Measurements from ENCODE around the gene TNS1. TPM values are rescaled to one million over a fixed set of nuclear protein-coding genes. Genes with fewer than 3 reads are reported as not detected.

Gene TNS1
- total RNA-seq, 1 experiment from 2014 or later = 6.2 TPM

DNA sequence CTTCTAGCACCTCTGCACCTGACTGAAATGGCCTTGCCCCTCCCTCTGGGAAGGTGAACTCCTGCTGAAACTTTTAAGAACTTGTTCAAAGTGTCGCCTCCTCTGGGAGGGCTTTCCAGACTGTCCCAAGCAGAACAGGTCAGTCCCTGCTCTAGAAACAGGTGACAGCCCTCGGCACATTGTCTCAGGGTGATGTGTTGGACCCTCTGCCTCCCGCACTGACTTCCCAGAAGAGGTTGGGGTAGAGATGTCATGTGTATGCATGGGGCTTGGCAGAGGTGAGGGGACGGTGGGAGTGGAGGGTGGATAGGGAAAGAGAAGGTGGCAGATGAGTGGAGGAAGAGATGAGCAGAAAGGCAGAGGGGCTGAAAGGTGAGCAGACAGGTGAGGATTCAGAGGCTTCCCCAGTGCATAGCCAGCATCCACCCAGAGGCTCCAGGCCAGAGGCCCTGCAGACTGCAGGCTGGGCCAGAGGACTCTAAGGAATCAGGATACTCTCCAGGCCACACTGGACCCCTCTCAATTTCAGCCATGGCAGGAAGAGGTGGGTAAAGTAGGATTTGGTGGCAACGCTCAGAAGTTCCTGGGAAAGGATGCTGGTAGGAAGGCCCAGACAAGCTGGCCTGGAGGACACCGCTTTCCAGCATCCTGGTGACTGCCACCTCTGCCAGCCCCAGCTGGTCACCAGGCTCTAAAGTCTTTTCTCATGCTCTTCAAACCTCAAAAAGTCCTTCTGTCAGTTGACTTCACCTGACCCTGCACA is 24.8 kb upstream of the TNS1 start:
- intact Hi-C loops (cut with micrococcal nuclease) = no loop called here
- BruUV-seq (replicated peaks) = no TSS peak
- H3K9ac ChIP-seq (ENCODE audit: low read length) = no peak overlapping the region
- CTCF ChIA-PET = no interaction called here
- H2AFZ ChIP-seq (ENCODE audit: low read depth, low read length, poor library complexity, severe bottlenecking) = no peak overlapping the region
- H3K9me2 ChIP-seq (ENCODE audit: insufficient read depth) = no peaks in the 10 kb centered on the region
- ATAC-seq (no peak), DNase-seq (ENCODE audit: low read depth, low spot score) (no peak)
- no peak overlapping the region for H3K4me2 ChIP-seq (ENCODE audit: low read length)
- H3K4me1 ChIP-seq (ENCODE audit: control insufficient read depth in 1 of 2, insufficient read depth in 2 of 2, low read length in 2 of 2) = no peaks in the 10 kb centered on the region
- H3K9me3 ChIP-seq (ENCODE audit: control insufficient read depth in 1 of 2, insufficient read depth in 1 of 2, low read depth in 1 of 2, low read length in 2 of 2) = no peaks in the 10 kb centered on the region
- H3K36me3 ChIP-seq (ENCODE audit: control insufficient read depth in 1 of 2, insufficient read depth in 2 of 2, low read length in 2 of 2) = no peaks in the 10 kb centered on the region
- H3K27me3 ChIP-seq (ENCODE audit: insufficient read depth, low read length) = no peaks in the 10 kb centered on the region
- RAD21 ChIA-PET (ENCODE audit: low non-redundant PET in 1 of 2, low total read pairs in 2 of 2, uncharacterized antibody in 2 of 2, unreplicated experiment in 2 of 2) = no interaction called here
- no peak overlapping the region for H3K27ac ChIP-seq (ENCODE audit: low read depth, low read length)
- TF ChIP-seq TCF7L2 (IDR thresholded peaks at IDR 0.05; ENCODE audit: borderline replicate concordance, extremely low read depth, insufficient read depth, insufficient read length) (no peak), CEBPB (IDR thresholded peaks at IDR 0.05; ENCODE audit: low read depth) (no peak), RAD21 (IDR thresholded peaks at IDR 0.05; ENCODE audit: low read depth) (no peak), EZH2phosphoT487 (IDR thresholded peaks at IDR 0.05; ENCODE audit: borderline replicate concordance) (no peak), ZFX (IDR thresholded peaks at IDR 0.05) (no peak), YY1 (IDR thresholded peaks at IDR 0.05; ENCODE audit: extremely low read depth, insufficient replicate concordance, low read depth, low read length) (no peak), POLR2A (IDR thresholded peaks at IDR 0.05; ENCODE audit: borderline replicate concordance, extremely low read depth, insufficient read depth, insufficient read length) (no peak), ZNF274 (IDR thresholded peaks at IDR 0.05; ENCODE audit: low read depth, low read length) (no peak), POLR2AphosphoS5 (IDR thresholded peaks at IDR 0.05; ENCODE audit: low read depth, low read length) (no peak), ELF1 (IDR thresholded peaks at IDR 0.05; ENCODE audit: borderline replicate concordance, low read depth) (no peak)
- TF ChIP-seq, protein P1, sequence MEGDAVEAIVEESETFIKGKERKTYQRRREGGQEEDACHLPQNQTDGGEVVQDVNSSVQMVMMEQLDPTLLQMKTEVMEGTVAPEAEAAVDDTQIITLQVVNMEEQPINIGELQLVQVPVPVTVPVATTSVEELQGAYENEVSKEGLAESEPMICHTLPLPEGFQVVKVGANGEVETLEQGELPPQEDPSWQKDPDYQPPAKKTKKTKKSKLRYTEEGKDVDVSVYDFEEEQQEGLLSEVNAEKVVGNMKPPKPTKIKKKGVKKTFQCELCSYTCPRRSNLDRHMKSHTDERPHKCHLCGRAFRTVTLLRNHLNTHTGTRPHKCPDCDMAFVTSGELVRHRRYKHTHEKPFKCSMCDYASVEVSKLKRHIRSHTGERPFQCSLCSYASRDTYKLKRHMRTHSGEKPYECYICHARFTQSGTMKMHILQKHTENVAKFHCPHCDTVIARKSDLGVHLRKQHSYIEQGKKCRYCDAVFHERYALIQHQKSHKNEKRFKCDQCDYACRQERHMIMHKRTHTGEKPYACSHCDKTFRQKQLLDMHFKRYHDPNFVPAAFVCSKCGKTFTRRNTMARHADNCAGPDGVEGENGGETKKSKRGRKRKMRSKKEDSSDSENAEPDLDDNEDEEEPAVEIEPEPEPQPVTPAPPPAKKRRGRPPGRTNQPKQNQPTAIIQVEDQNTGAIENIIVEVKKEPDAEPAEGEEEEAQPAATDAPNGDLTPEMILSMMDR (IDR thresholded peaks at IDR 0.05 in 2 of 3, conservative IDR thresholded peaks at IDR 0.05 in 1 of 3; ENCODE audit: borderline replicate concordance in 1 of 3, insufficient read depth in 1 of 3, low read depth in 2 of 3, low read length in 2 of 3) = no peak
- TF ChIP-seq, protein P2, sequence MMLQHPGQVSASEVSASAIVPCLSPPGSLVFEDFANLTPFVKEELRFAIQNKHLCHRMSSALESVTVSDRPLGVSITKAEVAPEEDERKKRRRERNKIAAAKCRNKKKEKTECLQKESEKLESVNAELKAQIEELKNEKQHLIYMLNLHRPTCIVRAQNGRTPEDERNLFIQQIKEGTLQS (IDR thresholded peaks at IDR 0.05) = no peak
- TF ChIP-seq, protein P3, sequence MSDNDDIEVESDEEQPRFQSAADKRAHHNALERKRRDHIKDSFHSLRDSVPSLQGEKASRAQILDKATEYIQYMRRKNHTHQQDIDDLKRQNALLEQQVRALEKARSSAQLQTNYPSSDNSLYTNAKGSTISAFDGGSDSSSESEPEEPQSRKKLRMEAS (IDR thresholded peaks at IDR 0.05) = no peak
- H4K20me1 ChIP-seq (ENCODE audit: insufficient read depth) = no peaks in the 10 kb centered on the region
- H3K79me2 ChIP-seq (ENCODE audit: insufficient read depth, low read length) = no peaks in the 10 kb centered on the region
- POLR2A ChIA-PET = no interaction called here
- H3K4me3 ChIP-seq (replicated peaks in 1 of 2; ENCODE audit: low read depth in 1 of 2, low read length in 2 of 2) = no peak overlapping the region

Measured in HCT116 (cell line).